OCI-LY3 (cell line): ENCODE data around the gene P2RY11.
A peak's percentile ranks its signal among the peaks of the same experiment; 100 is the strongest.

Experiments used
- H2AFZ ChIP-seq: fragments of 200-600, 300-600 bp; shearing (Covaris generic); 2 replicates; pipeline ENCODE4 v1.6.0; 2014; ENCODE audit warnings: antibody characterized with exemption, low read depth, low read length
- H3K27ac ChIP-seq: fragments of 200-600, 300-600 bp; sonication (generic); 2 replicates; pipeline ENCODE4 v1.5.1; 2014; ENCODE audit warnings: mild to moderate bottlenecking, low read length, moderate library complexity, mixed read lengths
- H3K27me3 ChIP-seq: fragments of 200-600, 300-600 bp; sonication (generic); 2 replicates; pipeline ENCODE4 v1.6.1; 2014; ENCODE audit warnings: low read depth, low read length, mixed read lengths
- H3K36me3 ChIP-seq: fragments of 200-600, 300-600 bp; sonication (generic); replicated peaks from 2 replicates; pipeline ENCODE3; 2014; ENCODE audit warnings: low read depth, low read length, mixed read lengths
- H3K4me1 ChIP-seq: fragments of 300-600, 200-600 bp; sonication (generic); 2 replicates; pipeline ENCODE4 v1.6.1; 2014; ENCODE audit warnings: low read length, mixed read lengths
- H3K4me2 ChIP-seq: fragments of 200-600, 300-600 bp; sonication (generic); 2 replicates; pipeline ENCODE4 v1.6.1; 2014; ENCODE audit warnings: low read length, mixed read lengths
- H3K4me3 ChIP-seq: fragments of 300-600, 200-600 bp; sonication (generic); 2 replicates; pipeline ENCODE4 v1.5.1; 2014; ENCODE audit warnings: antibody characterized with exemption, mild to moderate bottlenecking, low read length, moderate library complexity
- H3K79me2 ChIP-seq: fragments of 300-600, 200-600 bp; shearing (Covaris generic); 2 replicates; pipeline ENCODE4 v1.6.1; 2014; ENCODE audit warnings: mild to moderate bottlenecking, low read length, mixed read lengths
- H3K9ac ChIP-seq: fragments of 300-600, 200-600 bp; shearing (Covaris generic); 2 replicates; pipeline ENCODE4 v1.6.0; 2014; ENCODE audit warnings: mild to moderate bottlenecking, low read length, moderate library complexity
- H3K9me3 ChIP-seq: fragments of 200-600, 300-600 bp; shearing (Covaris generic); 2 replicates; pipeline ENCODE4 v1.6.1; 2014; ENCODE audit warnings: low read length, mixed read lengths; ENCODE audit not compliant: insufficient read depth
- H4K20me1 ChIP-seq: fragments of 200-600, 300-600 bp; sonication (generic); 2 replicates; pipeline ENCODE4 v1.6.1; 2016; ENCODE audit warnings: low read length, mixed read lengths; ENCODE audit not compliant: insufficient read depth
- CTCF ChIP-seq: fragments of 200-600, 300-600 bp; sonication (generic); IDR thresholded peaks from 2 replicates; pipeline ENCODE4 v1.5.1; 2014; ENCODE audit warnings: antibody characterized with exemption, low read length, low read depth
- EZH2phosphoT487 ChIP-seq: fragments of 200-600 bp; shearing (Covaris generic); IDR thresholded peaks from 2 replicates; pipeline ENCODE4 v1.6.1; 2018; ENCODE audit warnings: antibody characterized with exemption, mixed run types, low read depth

Gene P2RY11

GRCh38 chr19:10115392-10116084 is 4.0 kb downstream of the P2RY11 start:
- Histone ChIP-seq H4K20me1 (no peaks in the 10 kb centered on the region; the same call in 1 of the 2 replicates), H2AFZ (no peak overlapping the region), H3K4me3 (no peak overlapping the region), H3K9me3 (no peaks in the 10 kb centered on the region), H3K27me3 (no peaks in the 10 kb centered on the region), H3K36me3 (peaks cover 44% of the 10 kb centered on the region), H3K4me2 (no peak overlapping the region), H3K79me2 (peaks cover 23% of the 10 kb centered on the region), H3K9ac (no peak overlapping the region), H3K27ac (no peak overlapping the region), H3K4me1 (peaks cover 29% of the 10 kb centered on the region)
- no peak for TF ChIP-seq CTCF
- no peak for TF ChIP-seq EZH2phosphoT487

GRCh38 chr19:10116085-10116865 is 4.8 kb downstream of the P2RY11 start:
- H3K4me2 ChIP-seq, result no peak overlapping the region
- peaks cover 37% of the 10 kb centered on the region for H3K36me3 ChIP-seq
- H3K4me1 ChIP-seq, result peaks cover 26% of the 10 kb centered on the region
- no peak overlapping the region for H3K9ac ChIP-seq
- H4K20me1 ChIP-seq, result no peaks in the 10 kb centered on the region; the same call in 1 of the 2 replicates
- no peak for TF ChIP-seq CTCF
- no peak for TF ChIP-seq EZH2phosphoT487
- H3K9me3 ChIP-seq, result no peaks in the 10 kb centered on the region
- peaks cover 23% of the 10 kb centered on the region for H3K79me2 ChIP-seq
- H3K4me3 ChIP-seq, result no peak overlapping the region
- H2AFZ ChIP-seq, result no peak overlapping the region
- no peaks in the 10 kb centered on the region for H3K27me3 ChIP-seq
- H3K27ac ChIP-seq, result no peak overlapping the region

- no peak overlapping the region for H3K9ac ChIP-seq
- H3K4me3 ChIP-seq, result no peak overlapping the region
- no peak overlapping the region for H3K4me2 ChIP-seq
- H3K27ac ChIP-seq, result no peak overlapping the region
- TF ChIP-seq CTCF (no peak), EZH2phosphoT487 (no peak)
- no peak overlapping the region for H2AFZ ChIP-seq
- no peaks in the 10 kb centered on the region for H3K27me3 ChIP-seq
- H3K36me3 ChIP-seq, result peaks cover 33% of the 10 kb centered on the region
- H4K20me1 ChIP-seq, result no peaks in the 10 kb centered on the region
- H3K79me2 ChIP-seq, result peaks cover 23% of the 10 kb centered on the region
- H3K4me1 ChIP-seq, result peaks cover 20% of the 10 kb centered on the region
- H3K9me3 ChIP-seq, result no peaks in the 10 kb centered on the region
Observed at GRCh38 chr19:10116866-10117616, 5.5 kb downstream of the P2RY11 start.

- H3K9me3 ChIP-seq, result no peaks in the 10 kb centered on the region
- H3K4me1 ChIP-seq, result peaks cover 13% of the 10 kb centered on the region
- H4K20me1 ChIP-seq, result no peaks in the 10 kb centered on the region
- H2AFZ ChIP-seq, result no peak overlapping the region
- H3K4me3 ChIP-seq, result peak overlapping the region; percentile 83
- peak overlapping the region; percentile 77 for H3K9ac ChIP-seq
- peaks cover 28% of the 10 kb centered on the region for H3K36me3 ChIP-seq
- TF ChIP-seq CTCF (no peak), EZH2phosphoT487 (no peak)
- peaks cover 23% of the 10 kb centered on the region for H3K79me2 ChIP-seq
- peak overlapping the region; percentile 40; the same call in 1 of the 2 replicates for H3K27ac ChIP-seq
- H3K4me2 ChIP-seq, result peak overlapping the region; percentile 92
- H3K27me3 ChIP-seq, result no peaks in the 10 kb centered on the region
Observed at GRCh38 chr19:10118960-10119359, 7.5 kb downstream of the P2RY11 start.
